ENCODE data around the gene COL18A1.

The COL18A1 gene

GRCh38 chr21:45511007-45511406 is 106.0 kb downstream of the COL18A1 start:
- DNase-seq, result no peak

GRCh38 chr21:45511661-45512431 is 106.9 kb downstream of the COL18A1 start:
- DNase-seq, result no peak

- no peak for DNase-seq
Measured at GRCh38 chr21:45512626-45513002, 107.6 kb downstream of the COL18A1 start.

- DNase-seq, result no peak
Measured at GRCh38 chr21:45513003-45513717, 108.2 kb downstream of the COL18A1 start.

GRCh38 chr21:45513741-45514310 is 108.9 kb downstream of the COL18A1 start:
- DNase-seq, result no peak

GRCh38 chr21:45514311-45515021 is 109.5 kb downstream of the COL18A1 start:
- DNase-seq, result no peak

- no peak for DNase-seq
Measured at GRCh38 chr21:45515241-45516061, 110.5 kb downstream of the COL18A1 start.

GRCh38 chr21:45516071-45516670 is 111.2 kb downstream of the COL18A1 start:
- no peak for DNase-seq

GRCh38 chr21:45516671-45517151 is 111.7 kb downstream of the COL18A1 start:
- no peak for DNase-seq

GRCh38 chr21:45517249-45518065 is 112.5 kb downstream of the COL18A1 start:
- no peak for DNase-seq

- DNase-seq, result no peak
Measured at GRCh38 chr21:45518742-45519141, 113.8 kb downstream of the COL18A1 start.

GRCh38 chr21:45519182-45519581 is 114.2 kb downstream of the COL18A1 start:
- DNase-seq, result no peak

GRCh38 chr21:45521241-45521640 is 116.3 kb downstream of the COL18A1 start:
- DNase-seq, result no peak

- DNase-seq, result no peak
Measured at GRCh38 chr21:45522381-45522780, 117.4 kb downstream of the COL18A1 start.

GRCh38 chr21:45522986-45523385 is 118.0 kb downstream of the COL18A1 start:
- no peak for DNase-seq

- no peak for DNase-seq
Measured at GRCh38 chr21:45523411-45524101, 118.6 kb downstream of the COL18A1 start.

- no peak for DNase-seq
Measured at GRCh38 chr21:45524756-45525152, 119.8 kb downstream of the COL18A1 start.

- DNase-seq, result no peak
Measured at GRCh38 chr21:45525153-45525909, 120.4 kb downstream of the COL18A1 start.

GRCh38 chr21:45525910-45526306 is 120.9 kb downstream of the COL18A1 start:
- DNase-seq, result no peak

All from NCI-H1436 treated with DMSO at 0.1 percent for 48 hours (cell line).